K562 (cell line): ENCODE measurements around the gene C10orf105. TPM values are rescaled to one million over a fixed set of nuclear protein-coding genes. Genes with fewer than 3 reads are reported as not detected.

Experiments
- BRD9 ChIP-seq: fragments of 450-650 bp; IDR thresholded peaks from 2 replicates; pipeline ENCODE4 v1.6.1; 2018; ENCODE audit warnings: low read depth; ENCODE audit not compliant: partially characterized antibody
- CHAMP1 ChIP-seq: fragments of 450-650 bp; IDR thresholded peaks from 2 replicates; pipeline ENCODE4 v1.6.1; 2016; ENCODE audit warnings: mild to moderate bottlenecking
- HNRNPK ChIP-seq: fragments of 200-400 bp; formaldehyde crosslinking; IDR thresholded peaks from one replicate; pipeline ENCODE4 v1.6.1; 2018; ENCODE audit warnings: mild to moderate bottlenecking, low read depth, low read length; ENCODE audit not compliant: poor library complexity, severe bottlenecking
- HOMEZ ChIP-seq: fragments of 250-450 bp; sonication (Bioruptor Pico); IDR thresholded peaks from 2 replicates; pipeline ENCODE4 v1.4.0; 2020; ENCODE audit warnings: mild to moderate bottlenecking, moderate library complexity
- KAT8 ChIP-seq: fragments of 450-650 bp; IDR thresholded peaks from 2 replicates; pipeline ENCODE4 v1.6.1; 2016; ENCODE audit warnings: low read depth, mild to moderate bottlenecking
- LEF1 ChIP-seq: fragments of 450-650 bp; IDR thresholded peaks from 2 replicates; pipeline ENCODE4 v1.6.1; 2016; ENCODE audit warnings: mild to moderate bottlenecking
- NCOA6 ChIP-seq: fragments of 450-650 bp; IDR thresholded peaks from 2 replicates; pipeline ENCODE4 v1.6.1; 2017; ENCODE audit warnings: mild to moderate bottlenecking
- NFIC ChIP-seq: fragments of 450-650 bp; IDR thresholded peaks from 2 replicates; pipeline ENCODE4 v1.6.1; 2017; ENCODE audit warnings: mild to moderate bottlenecking, inconsistent platforms
- PYGO2 ChIP-seq: fragments of 450-650 bp; IDR thresholded peaks from 2 replicates; pipeline ENCODE4 v1.6.1; 2016; ENCODE audit warnings: mild to moderate bottlenecking, missing genetic modification characterization, moderate library complexity, missing compliant biosample characterization
- ZBTB34 ChIP-seq: fragments of 250-450 bp; sonication (Bioruptor Pico); IDR thresholded peaks from 2 replicates; pipeline ENCODE4 v1.8.0; 2021; ENCODE audit warnings: mild to moderate bottlenecking, moderate library complexity
- ZFP1 ChIP-seq: fragments of 450-650 bp; formaldehyde crosslinking; IDR thresholded peaks from 2 replicates; pipeline ENCODE4 v1.4.0; 2020; ENCODE audit warnings: mild to moderate bottlenecking, mixed read lengths
- ZNF518B ChIP-seq: fragments of 250-450 bp; sonication (Bioruptor Pico); IDR thresholded peaks from 2 replicates; pipeline ENCODE4 v1.5.0; 2021; ENCODE audit warnings: mild to moderate bottlenecking, moderate library complexity
- ZNF764 ChIP-seq: fragments of 250-450 bp; sonication (Bioruptor Pico); IDR thresholded peaks from 2 replicates; pipeline ENCODE4 v1.4.0; 2020; ENCODE audit warnings: low read depth, mild to moderate bottlenecking, moderate library complexity
- polyA plus RNA-seq, 8 experiments: library from polyadenylated mRNA; depleted of rRNA in 4 of 8; stranded (reverse) in 5 of 8; unstranded in 3 of 8; fragments of >200 nt; fragmentation: Nextera tagmentation in 2 of 8; fragmentation: Illumina TruSeq in 1 of 8; extraction: Ambion mirVana in 2 of 8; extraction: Trizol in 1 of 8; gene quantifications; 2 replicates each; pipeline versions ENCODE4 v1.2.1 to v1.2.3, GENCODE V29; 2011 to 2014; ENCODE audit warnings: inconsistent platforms in 1 of 8, missing spikeins in 1 of 8
- total RNA-seq, 7 experiments: library from RNA; depleted of rRNA in 6 of 7; stranded (reverse); fragments of >200 nt in 6 of 7; fragmentation: Illumina TruSeq in 2 of 7; extraction: Trizol in 2 of 7; gene quantifications; 2 replicates each; pipeline versions ENCODE4 v1.2.1 to v1.2.3, GENCODE V29; 2011 to 2021; ENCODE audit warnings: low replicate concordance in 1 of 7
- TF ChIP-seq, protein P1 (sequence below): fragments of 450-650 bp; formaldehyde crosslinking; IDR thresholded peaks from 2 replicates; pipeline ENCODE4 v1.4.0; 2020; ENCODE audit warnings: mild to moderate bottlenecking, mixed read lengths
- TF ChIP-seq, protein P2 (sequence below): fragments of 450-650 bp; IDR thresholded peaks from one replicate; pipeline ENCODE4 v1.6.1; 2018; ENCODE audit warnings: mild to moderate bottlenecking, moderate library complexity; ENCODE audit not compliant: partially characterized antibody

C10orf105 gene
- total and polyA plus RNA-seq, 9 of the 15 experiments (the other 6 are each of a cell fraction or from before 2014, with no cell fraction given), result 0.03 to 0.25 (median 0.04) TPM; not detected in 3

DNA sequence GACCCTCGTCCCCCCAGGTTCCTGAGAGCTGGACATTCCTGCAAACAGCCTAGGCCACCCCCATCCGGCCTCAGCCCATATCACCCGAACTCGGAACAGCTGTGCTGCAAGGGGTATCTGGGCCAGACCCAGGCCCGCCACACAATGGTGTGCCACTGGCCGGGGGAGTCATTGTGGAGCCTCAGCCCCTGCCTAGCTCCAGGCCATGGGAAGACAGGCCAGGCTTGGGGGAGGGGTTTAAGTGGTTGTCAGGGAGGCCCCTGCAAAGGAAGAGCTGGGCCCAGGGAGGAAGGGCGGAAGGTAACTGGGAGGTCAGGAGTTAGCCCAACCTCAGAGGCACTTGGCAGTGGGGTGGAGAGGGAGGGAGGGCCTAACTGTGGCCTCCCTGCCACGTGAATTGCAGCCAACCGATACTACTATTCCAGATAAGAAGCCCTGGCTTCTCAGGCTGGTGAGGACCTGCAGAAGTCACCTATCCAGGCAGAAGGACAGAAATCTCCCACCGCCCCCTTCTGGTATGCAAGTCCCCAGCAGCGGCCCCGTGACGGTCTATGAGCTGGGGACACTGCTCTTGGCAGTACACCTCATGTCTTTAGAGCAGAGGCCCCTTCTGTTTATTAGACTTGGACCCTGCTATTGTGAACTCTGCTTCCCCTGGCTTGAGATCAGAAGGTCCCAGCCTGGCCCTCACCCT is 26.9 kb upstream of the C10orf105 start (continued):
- TF ChIP-seq, protein P1, sequence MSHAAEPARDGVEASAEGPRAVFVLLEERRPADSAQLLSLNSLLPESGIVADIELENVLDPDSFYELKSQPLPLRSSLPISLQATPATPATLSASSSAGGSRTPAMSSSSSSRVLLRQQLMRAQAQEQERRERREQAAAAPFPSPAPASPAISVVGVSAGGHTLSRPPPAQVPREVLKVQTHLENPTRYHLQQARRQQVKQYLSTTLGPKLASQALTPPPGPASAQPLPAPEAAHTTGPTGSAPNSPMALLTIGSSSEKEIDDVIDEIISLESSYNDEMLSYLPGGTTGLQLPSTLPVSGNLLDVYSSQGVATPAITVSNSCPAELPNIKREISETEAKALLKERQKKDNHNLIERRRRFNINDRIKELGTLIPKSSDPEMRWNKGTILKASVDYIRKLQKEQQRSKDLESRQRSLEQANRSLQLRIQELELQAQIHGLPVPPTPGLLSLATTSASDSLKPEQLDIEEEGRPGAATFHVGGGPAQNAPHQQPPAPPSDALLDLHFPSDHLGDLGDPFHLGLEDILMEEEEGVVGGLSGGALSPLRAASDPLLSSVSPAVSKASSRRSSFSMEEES (CRISPR knock-in tag), result no peak
- TF ChIP-seq, protein P2, sequence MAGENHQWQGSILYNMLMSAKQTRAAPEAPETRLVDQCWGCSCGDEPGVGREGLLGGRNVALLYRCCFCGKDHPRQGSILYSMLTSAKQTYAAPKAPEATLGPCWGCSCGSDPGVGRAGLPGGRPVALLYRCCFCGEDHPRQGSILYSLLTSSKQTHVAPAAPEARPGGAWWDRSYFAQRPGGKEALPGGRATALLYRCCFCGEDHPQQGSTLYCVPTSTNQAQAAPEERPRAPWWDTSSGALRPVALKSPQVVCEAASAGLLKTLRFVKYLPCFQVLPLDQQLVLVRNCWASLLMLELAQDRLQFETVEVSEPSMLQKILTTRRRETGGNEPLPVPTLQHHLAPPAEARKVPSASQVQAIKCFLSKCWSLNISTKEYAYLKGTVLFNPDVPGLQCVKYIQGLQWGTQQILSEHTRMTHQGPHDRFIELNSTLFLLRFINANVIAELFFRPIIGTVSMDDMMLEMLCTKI, result no peak
- TF ChIP-seq BRD9 (no peak), ZNF518B (CRISPR knock-in tag) (no peak), HNRNPK (no peak), LEF1 (peak; percentile 91), PYGO2 (no peak), NCOA6 (no peak; the same call in 1 of the 2 replicates), KAT8 (no peak), ZFP1 (CRISPR knock-in tag) (no peak), ZBTB34 (CRISPR knock-in tag) (no peak), CHAMP1 (no peak), NFIC (no peak; the same call in 1 of the 2 replicates), ZNF764 (no peak), HOMEZ (CRISPR knock-in tag) (no peak)
